A673 (cell line): Measurements from ENCODE around the gene SPAG7.

Source experiments
- EZH2 ChIP-seq: fragments of 200-600 bp; sonication (generic); IDR thresholded peaks from 2 replicates; pipeline ENCODE4 v1.6.1; 2017; ENCODE audit warnings: borderline replicate concordance, low read depth, mild to moderate bottlenecking, mixed read lengths, antibody characterized with exemption, low read length; ENCODE audit not compliant: poor library complexity, severe bottlenecking
- TF ChIP-seq, protein P1 (sequence below): fragments of 300-800, 200-600 bp; sonication (generic); conservative IDR thresholded peaks from 2 replicates; pipeline ENCODE4 v1.5.1; 2017; ENCODE audit warnings: low read depth, mild to moderate bottlenecking, antibody characterized with exemption, low read length, moderate library complexity, mixed read lengths

DNA sequence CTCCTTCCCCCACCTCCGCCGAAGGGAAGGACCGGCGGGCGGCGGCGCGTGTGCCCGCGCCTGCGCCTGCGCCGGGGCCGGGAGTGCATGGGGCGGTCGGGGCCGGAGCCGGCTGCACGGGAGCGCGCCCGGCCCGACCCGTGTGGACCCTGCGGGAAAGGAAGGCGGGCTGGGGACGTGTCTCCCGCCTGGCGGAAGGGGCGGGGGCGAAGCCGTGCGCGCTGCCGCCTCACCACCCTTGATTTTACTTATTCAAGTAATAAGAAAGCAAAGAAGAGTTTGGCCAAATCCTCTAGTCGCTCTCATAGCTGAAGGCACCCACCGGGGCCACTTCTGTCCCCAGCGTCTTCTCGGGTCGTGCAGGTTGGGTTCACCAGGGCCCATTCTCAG, 18.7 kb downstream of the SPAG7 start:
- TF ChIP-seq, protein P1, sequence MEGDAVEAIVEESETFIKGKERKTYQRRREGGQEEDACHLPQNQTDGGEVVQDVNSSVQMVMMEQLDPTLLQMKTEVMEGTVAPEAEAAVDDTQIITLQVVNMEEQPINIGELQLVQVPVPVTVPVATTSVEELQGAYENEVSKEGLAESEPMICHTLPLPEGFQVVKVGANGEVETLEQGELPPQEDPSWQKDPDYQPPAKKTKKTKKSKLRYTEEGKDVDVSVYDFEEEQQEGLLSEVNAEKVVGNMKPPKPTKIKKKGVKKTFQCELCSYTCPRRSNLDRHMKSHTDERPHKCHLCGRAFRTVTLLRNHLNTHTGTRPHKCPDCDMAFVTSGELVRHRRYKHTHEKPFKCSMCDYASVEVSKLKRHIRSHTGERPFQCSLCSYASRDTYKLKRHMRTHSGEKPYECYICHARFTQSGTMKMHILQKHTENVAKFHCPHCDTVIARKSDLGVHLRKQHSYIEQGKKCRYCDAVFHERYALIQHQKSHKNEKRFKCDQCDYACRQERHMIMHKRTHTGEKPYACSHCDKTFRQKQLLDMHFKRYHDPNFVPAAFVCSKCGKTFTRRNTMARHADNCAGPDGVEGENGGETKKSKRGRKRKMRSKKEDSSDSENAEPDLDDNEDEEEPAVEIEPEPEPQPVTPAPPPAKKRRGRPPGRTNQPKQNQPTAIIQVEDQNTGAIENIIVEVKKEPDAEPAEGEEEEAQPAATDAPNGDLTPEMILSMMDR: no peak
- TF ChIP-seq EZH2: no peak
